GM12892 (cell line): ENCODE measurements around the gene MIR17HG.
A peak's percentile ranks its signal among the peaks of the same experiment; 100 is the strongest.
"Not testable (repeated sequence)": the region's sequence is repeated elsewhere in the genome, so short reads cannot be mapped to it uniquely, and the experiment has no call there.

Experiments used
- DNase-seq: peaks from one replicate; pipeline ENCODE4 v3.0.0; 2011; ENCODE audit not compliant: insufficient read length
- FAIRE-seq: peaks from 2 replicates; lab custom pipeline; 2011; peaks lifted over from hg19 to GRCh38; lab: Jason Lieb, UNC
- POLR2A ChIP-seq: IDR thresholded peaks from 2 replicates; pipeline ENCODE4 v1.6.1; 2011; ENCODE audit warnings: low read depth, low read length, control low read depth
- POLR2AphosphoS5 ChIP-seq: IDR thresholded peaks from 2 replicates; pipeline ENCODE4 v1.6.1; 2011; ENCODE audit warnings: low read depth, low read length, control low read depth
- TAF1 ChIP-seq: IDR thresholded peaks from 2 replicates; pipeline ENCODE4 v1.6.1; 2011; ENCODE audit warnings: low read depth, mild to moderate bottlenecking, control low read depth, low read length, borderline replicate concordance

The MIR17HG gene

DNA sequence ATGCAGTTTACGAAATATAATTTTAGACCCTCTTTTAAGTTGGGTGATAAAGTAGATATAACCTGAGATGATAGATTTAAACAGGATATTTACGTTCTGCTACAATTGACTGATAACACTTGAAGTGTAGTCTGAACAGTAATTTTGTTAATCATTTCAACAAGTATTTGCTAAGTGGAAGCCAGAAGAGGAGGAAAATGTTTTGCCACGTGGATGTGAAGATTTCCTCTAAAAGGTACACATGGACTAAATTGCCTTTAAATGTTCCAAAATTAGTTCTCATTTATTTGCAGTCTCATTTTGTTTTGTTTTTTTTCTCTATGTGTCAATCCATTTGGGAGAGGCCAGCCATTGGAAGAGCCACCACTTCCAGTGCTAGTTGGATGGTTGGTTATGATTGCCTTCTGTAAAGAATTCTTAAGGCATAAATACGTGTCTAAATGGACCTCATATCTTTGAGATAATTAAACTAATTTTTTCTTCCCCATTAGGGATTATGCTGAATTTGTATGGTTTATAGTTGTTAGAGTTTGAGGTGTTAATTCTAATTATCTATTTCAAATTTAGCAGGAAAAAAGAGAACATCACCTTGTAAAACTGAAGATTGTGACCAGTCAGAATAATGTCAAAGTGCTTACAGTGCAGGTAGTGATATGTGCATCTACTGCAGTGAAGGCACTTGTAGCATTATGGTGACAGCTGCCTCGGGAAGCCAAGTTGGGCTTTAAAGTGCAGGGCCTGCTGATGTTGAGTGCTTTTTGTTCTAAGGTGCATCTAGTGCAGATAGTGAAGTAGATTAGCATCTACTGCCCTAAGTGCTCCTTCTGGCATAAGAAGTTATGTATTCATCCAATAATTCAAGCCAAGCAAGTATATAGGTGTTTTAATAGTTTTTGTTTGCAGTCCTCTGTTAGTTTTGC lies 2.8 kb downstream of the MIR17HG start:
- no peak for FAIRE-seq
- TF ChIP-seq POLR2AphosphoS5 (0 out of 2 replicates have a peak, but pooled peaks have one; percentile 44), POLR2A (no peak)
- DNase-seq: no peak

DNA sequence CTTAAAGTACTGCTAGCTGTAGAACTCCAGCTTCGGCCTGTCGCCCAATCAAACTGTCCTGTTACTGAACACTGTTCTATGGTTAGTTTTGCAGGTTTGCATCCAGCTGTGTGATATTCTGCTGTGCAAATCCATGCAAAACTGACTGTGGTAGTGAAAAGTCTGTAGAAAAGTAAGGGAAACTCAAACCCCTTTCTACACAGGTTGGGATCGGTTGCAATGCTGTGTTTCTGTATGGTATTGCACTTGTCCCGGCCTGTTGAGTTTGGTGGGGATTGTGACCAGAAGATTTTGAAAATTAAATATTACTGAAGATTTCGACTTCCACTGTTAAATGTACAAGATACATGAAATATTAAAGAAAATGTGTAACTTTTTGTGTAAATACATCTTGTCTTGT lies 3.6 kb downstream of the MIR17HG start:
- no peak for TF ChIP-seq POLR2A
- TF ChIP-seq TAF1: no peak
- TF ChIP-seq POLR2AphosphoS5: no peak
- DNase-seq: no peak
- FAIRE-seq: no peak

DNA sequence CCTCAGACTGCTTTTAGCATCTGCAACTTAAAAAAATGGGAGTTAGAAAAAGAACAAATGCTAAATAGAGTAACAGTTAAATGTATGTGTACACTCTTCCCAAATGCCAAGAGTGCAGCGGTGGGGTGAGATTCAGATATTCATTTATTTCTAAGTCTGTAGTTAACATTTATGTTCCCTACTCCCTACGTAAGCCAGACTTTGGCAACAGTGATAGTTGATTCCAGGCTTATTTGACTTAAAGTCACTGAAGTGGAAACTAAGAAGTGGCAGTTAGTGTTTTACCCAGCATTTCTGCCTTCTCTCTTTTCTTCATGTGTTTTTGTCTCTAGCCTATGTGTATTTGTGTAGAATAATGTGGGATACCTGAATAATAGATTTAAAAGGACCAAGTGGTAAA lies 4.5 kb downstream of the MIR17HG start:
- TF ChIP-seq TAF1 (no peak), POLR2AphosphoS5 (no peak), POLR2A (no peak)
- no peak for FAIRE-seq

DNA sequence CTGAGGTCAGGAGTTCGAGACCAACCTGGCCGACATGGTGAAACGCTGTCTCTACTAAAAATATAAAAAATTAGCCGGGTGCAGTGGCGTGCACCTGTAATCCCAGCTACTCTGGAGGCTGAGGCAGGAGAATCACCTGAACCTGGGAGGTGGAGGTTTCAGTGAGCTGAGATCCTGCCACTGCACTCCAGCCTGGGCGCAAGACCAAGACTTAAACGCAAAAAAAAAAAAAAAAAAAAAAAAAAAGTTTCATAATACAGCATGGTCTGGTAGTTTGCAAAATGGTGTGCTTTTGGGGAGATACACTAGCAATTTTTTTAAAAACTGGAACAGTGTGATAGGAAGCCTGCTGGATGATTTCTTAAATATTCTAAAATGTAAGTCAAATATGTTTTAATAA lies 5.4 kb downstream of the MIR17HG start:
- FAIRE-seq, DNase-seq: not testable (repeated sequence)

More for the DNA sequence above, 4.5 kb downstream of the MIR17HG start:
- DNase-seq: no peak

DNA sequence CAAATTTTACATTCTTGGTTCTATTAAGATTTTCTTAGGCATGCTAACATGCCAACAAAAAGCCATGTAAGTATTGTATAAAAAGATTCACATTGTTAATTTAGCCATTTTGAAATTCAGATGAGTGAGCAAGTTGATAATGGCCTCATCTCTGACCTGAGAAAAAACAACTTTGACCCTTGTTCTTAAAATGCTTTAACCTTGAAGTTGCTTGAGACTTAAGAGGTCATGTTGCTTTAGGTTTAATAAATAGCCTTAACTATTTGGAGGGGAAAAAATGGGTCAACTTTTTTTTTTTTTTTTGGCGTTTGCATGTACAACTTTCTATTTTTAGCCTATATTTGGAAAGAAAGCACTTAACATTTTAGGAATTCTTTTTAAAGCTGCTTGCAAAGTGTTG lies 6.0 kb downstream of the MIR17HG start:
- TF ChIP-seq TAF1 (no peak), POLR2A (no peak), POLR2AphosphoS5 (no peak)
- FAIRE-seq (no peak), DNase-seq (no peak)

DNA sequence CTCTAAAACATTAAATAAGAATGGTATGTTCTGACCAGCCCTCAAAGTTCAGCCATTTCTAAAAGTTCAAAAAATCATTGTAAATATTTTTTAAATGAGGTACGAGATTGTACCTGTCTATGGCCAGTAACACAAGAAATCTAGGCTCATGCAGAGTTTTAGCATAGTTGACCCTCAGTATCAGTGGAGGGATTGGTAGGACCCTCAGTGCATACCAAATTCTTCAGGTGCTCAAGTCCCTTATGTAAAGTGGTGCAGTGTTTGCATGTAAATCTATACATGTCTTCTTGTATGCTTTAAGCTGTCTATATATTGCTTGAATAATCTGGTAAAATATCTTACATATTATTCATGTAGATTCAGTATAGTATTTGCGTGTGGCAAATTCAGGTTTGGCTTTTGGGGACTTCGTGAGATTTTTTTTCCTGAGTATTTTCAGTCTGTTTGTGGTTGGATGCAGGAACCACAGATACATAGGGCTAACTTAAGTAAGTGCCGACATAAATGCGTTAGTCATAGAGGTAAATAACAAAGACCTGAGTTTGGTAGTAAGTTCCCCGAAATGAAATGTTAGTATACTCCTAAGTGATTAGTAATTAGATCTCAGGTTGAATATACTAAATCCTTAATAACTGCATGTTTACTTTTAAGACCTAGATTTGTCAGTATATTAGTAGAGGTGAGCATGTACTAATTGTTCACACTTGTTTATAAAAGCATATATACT lies 7.8 kb downstream of the MIR17HG start:
- DNase-seq: no peak
- no peak for FAIRE-seq
- TF ChIP-seq POLR2AphosphoS5 (peak; percentile 84), TAF1 (no peak), POLR2A (peak; percentile 70; the same call in 1 of the 2 replicates)

DNA sequence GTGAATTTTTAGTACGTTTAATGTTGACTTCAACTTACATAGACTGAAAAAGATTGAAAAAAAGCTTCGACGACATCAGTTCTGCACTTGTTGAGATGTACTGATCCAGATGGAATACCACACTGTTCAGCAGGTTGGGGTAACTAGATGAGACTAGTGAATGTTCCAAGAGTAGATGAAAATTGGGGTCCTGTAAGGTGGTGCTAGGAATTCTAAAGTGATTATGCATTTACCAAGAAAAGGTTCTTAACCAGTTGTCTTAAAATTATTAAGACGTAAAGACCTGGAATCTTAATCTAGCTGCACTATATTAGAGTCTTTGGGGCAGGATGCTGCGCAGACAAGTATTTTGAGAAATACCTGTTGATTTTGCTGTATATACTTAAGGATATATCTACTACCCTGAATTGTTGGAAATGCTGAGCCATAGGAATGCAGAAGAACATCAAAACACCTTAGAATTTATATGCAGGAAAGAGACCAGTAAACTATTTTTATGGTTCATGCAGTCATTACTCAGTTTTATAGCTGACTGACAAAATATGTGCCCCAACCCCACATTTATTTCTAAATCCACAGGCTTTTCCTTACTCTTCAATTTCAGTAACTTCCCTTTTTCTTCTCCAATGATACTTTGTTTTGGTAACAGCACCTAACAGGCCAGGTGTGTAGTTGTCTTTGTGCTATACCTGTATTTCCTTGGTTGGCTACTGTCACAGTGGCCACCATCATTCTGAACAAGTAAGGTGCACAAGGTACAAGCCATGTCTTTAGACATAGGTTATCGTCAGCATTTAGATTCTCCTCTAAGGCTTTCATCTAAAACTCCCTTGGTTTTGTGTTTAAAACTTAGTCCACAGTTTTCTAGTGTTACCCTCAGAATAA lies 8.6 kb downstream of the MIR17HG start:
- no peak for DNase-seq
- FAIRE-seq: no peak
- TF ChIP-seq POLR2A (peak; percentile 40), TAF1 (no peak), POLR2AphosphoS5 (peak; percentile 66; the same call in 1 of the 2 replicates)

DNA sequence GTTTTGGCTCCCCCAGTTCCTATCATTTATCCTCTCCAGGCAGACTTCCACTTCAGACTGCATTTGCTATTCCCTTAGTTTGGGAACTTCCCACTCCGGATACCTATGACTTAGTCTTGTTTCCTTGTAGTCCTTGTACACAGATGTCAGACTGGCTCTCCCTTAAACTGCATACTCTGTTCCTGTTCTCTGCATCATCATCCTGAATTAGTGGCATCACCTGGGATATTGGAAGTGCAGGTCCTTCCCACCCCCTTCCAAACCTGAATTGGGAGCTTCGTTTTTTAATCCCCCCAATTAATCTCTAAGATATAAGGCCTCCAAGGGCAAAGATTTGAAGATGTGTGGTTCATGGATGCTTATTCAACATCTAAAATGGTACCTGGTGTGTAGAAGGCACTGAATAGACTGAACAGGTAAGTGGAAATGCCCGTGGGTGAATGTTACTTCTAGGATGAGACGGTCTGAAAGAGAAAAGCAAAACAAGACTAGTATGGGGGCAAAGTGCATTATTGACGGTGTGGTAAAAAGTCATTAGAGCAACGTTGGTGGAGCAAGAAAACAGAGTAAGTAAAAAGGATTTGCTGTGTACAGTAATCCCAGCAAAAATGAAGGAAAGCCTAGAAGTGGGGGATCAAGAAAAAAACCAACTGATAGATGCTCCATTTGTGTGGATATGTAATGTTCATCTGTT lies 9.6 kb downstream of the MIR17HG start:
- no peak for FAIRE-seq
- TF ChIP-seq TAF1 (no peak), POLR2AphosphoS5 (peak; percentile 55; the same call in 1 of the 2 replicates)

DNA sequence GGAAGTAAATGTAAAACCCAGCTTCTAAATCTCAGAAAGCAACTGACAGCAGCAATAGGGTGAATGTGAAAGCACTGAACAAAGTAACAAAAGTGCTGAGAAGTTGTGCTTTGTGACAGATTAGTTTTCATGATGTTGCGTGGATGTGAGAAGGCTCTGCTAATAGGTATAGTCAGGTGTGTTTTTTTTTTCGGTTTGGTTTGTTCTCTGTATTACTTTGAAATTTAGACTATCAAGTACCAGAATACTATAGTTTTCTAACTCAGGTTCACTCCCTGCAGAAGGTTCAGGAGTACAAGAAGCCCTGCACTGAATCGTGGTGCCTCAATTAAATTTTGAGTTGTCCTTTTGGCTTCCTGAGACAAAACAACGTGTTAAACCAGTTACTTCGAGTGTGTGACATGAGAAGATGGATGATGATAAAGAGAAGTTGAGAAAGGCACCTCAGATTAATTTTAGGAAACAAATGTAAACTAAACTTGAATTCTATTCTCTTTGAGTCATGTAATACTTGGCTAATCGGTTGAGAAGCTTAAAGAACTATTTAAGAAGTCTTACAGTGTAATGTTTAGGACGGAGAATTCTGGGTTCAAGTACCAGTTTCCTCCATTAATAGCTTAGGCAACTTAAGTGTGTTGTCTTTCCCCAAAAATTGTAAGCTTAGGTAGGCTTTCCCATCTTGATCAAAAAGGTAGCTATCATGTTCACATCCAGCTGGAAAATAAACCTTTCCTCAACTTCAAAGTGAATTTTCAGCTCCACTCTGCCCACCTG lies 10.3 kb downstream of the MIR17HG start:
- DNase-seq (no peak), FAIRE-seq (peak; percentile 50)
- TF ChIP-seq TAF1 (no peak), POLR2A (no peak; the same call in none of the 2 replicates), POLR2AphosphoS5 (peak; percentile 50; the same call in 1 of the 2 replicates)

More for the DNA sequence above, 9.6 kb downstream of the MIR17HG start:
- no peak for DNase-seq

DNA sequence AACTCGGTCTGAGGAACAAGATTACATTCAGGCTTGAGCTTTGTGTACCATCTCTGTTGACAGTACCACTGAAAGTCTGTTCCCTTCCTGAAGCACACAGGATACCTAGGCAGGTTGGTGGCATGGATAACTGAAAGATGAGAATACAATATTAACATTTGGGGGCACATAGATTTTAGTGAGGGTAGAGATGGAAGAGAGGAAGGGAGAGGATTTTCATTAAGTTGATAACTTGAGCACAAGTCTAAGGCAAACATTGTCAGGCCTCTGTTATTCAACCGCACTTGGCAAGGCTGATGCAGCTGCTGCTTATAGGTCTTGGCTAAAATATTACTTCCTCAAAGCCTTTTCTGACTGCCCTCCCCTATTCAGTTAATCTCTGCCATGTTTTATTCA lies 10.9 kb downstream of the MIR17HG start:
- FAIRE-seq: no peak

More for the DNA sequence above, 10.9 kb downstream of the MIR17HG start:
- no peak for DNase-seq
- TF ChIP-seq POLR2A (peak; percentile 18), POLR2AphosphoS5 (peak; percentile 77), TAF1 (no peak)
